ENCODE results near the gene ERMN.

The ERMN gene

DNA sequence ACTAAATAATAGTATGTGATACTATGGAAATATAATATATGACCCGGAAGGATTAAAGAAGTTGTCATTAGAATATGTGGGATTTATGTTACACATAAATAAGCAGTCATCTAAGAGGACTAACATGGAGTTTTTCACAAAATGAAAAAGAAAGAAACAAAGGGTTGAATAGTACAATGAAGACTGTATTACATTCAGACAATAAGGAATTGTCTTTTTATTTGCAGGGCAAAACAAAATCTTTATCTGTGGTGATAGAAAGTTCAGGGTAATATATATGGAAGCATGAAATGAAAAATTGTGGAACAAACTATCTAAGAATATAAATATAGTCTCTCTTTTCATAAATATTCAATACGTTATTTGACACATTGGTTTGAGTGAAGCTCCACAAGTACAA is 5.8 kb downstream of the ERMN start:
- Mint-ChIP-seq H3K9me3 (no peaks in the 10 kb centered on the region), H3K4me3 (no peak overlapping the region), H3K27me3 (ENCODE audit: low read depth) (no peaks in the 10 kb centered on the region), H3K27ac (no peak overlapping the region), H3K4me1 (ENCODE audit: low read depth) (peaks cover 5% of the 10 kb centered on the region), H3K36me3 (ENCODE audit: low read depth) (peaks cover 34% of the 10 kb centered on the region)

GRCh38 chr2:157318884-157319283 is 6.7 kb downstream of the ERMN start:
- H3K4me3 Mint-ChIP-seq = no peak overlapping the region
- H3K27ac Mint-ChIP-seq = no peak overlapping the region
- peaks cover 32% of the 10 kb centered on the region for H3K36me3 Mint-ChIP-seq (ENCODE audit: low read depth)
- no peaks in the 10 kb centered on the region for H3K27me3 Mint-ChIP-seq (ENCODE audit: low read depth)
- H3K4me1 Mint-ChIP-seq (ENCODE audit: low read depth) = peaks cover 5% of the 10 kb centered on the region
- H3K9me3 Mint-ChIP-seq = no peaks in the 10 kb centered on the region

DNA sequence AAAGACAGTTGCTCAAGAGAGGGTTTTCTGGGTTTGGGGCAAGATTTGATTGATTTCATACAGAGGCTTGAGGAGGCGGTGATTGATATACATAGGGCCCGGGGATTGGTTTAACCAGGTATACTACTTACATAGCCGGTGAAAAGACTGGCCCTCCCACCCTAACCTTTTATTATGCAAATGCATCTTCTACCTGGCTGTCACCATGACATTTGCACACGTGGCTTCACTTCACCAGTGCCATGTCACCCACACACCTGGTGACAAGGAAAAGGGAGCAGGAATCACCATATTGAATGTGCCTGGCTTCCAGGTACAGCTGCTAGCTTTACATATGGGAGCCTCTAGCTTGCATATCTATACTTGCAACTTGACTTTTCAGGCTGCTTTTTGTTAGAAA is 9.7 kb downstream of the ERMN start:
- Mint-ChIP-seq H3K9me3 (no peaks in the 10 kb centered on the region), H3K4me3 (no peak overlapping the region), H3K27ac (no peak overlapping the region), H3K36me3 (ENCODE audit: low read depth) (peaks cover 17% of the 10 kb centered on the region), H3K27me3 (ENCODE audit: low read depth) (peaks cover 3% of the 10 kb centered on the region), H3K4me1 (ENCODE audit: low read depth) (peaks cover 8% of the 10 kb centered on the region)

- H3K27ac Mint-ChIP-seq = no peak overlapping the region
- peaks cover 3% of the 10 kb centered on the region for H3K27me3 Mint-ChIP-seq (ENCODE audit: low read depth)
- H3K4me3 Mint-ChIP-seq = no peak overlapping the region
- no peaks in the 10 kb centered on the region for H3K9me3 Mint-ChIP-seq
- peaks cover 8% of the 10 kb centered on the region for H3K4me1 Mint-ChIP-seq (ENCODE audit: low read depth)
- H3K36me3 Mint-ChIP-seq (ENCODE audit: low read depth) = peaks cover 3% of the 10 kb centered on the region
Measured at GRCh38 chr2:157312866-157313486, 12.6 kb downstream of the ERMN start.

DNA sequence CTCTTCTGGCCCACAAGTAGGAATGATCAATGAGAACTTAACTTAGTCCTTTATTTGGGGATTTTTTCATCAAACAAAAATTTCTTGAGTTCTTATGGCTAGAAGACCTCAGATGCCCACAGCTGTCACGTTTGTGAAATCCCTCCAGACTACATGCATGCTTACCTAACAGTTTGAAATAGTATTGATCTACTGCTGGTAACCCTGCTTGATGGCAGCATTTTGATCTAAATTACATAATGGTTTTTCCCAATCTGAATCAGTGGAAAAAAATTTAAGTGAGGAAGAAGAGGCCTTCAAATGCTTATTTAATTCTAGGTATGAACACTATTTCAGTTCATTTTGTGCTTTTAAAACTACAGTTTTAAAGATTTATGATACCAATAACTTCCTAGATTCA is 13.9 kb downstream of the ERMN start:
- peaks cover 1% of the 10 kb centered on the region for H3K36me3 Mint-ChIP-seq (ENCODE audit: low read depth)
- peaks cover 3% of the 10 kb centered on the region for H3K27me3 Mint-ChIP-seq (ENCODE audit: low read depth)
- no peak overlapping the region for H3K4me3 Mint-ChIP-seq
- no peaks in the 10 kb centered on the region for H3K9me3 Mint-ChIP-seq
- no peak overlapping the region for H3K27ac Mint-ChIP-seq
- H3K4me1 Mint-ChIP-seq (ENCODE audit: low read depth) = peaks cover 16% of the 10 kb centered on the region

GRCh38 chr2:157309878-157310277 is 15.7 kb downstream of the ERMN start:
- Mint-ChIP-seq H3K9me3 (no peaks in the 10 kb centered on the region), H3K4me3 (no peak overlapping the region), H3K27me3 (ENCODE audit: low read depth) (peaks cover 3% of the 10 kb centered on the region), H3K27ac (no peak overlapping the region), H3K36me3 (ENCODE audit: low read depth) (peaks cover 1% of the 10 kb centered on the region), H3K4me1 (ENCODE audit: low read depth) (peaks cover 16% of the 10 kb centered on the region)

GRCh38 chr2:157307021-157307420 is 18.6 kb downstream of the ERMN start:
- no peaks in the 10 kb centered on the region for H3K9me3 Mint-ChIP-seq
- H3K27me3 Mint-ChIP-seq (ENCODE audit: low read depth) = peaks cover 3% of the 10 kb centered on the region
- H3K4me1 Mint-ChIP-seq (ENCODE audit: low read depth) = peaks cover 23% of the 10 kb centered on the region
- no peak overlapping the region for H3K4me3 Mint-ChIP-seq
- peaks cover 1% of the 10 kb centered on the region for H3K36me3 Mint-ChIP-seq (ENCODE audit: low read depth)
- H3K27ac Mint-ChIP-seq = no peak overlapping the region

- H3K4me3 Mint-ChIP-seq = no peak overlapping the region
- peaks cover 22% of the 10 kb centered on the region for H3K4me1 Mint-ChIP-seq (ENCODE audit: low read depth)
- no peaks in the 10 kb centered on the region for H3K9me3 Mint-ChIP-seq
- no peak overlapping the region for H3K27ac Mint-ChIP-seq
- H3K36me3 Mint-ChIP-seq (ENCODE audit: low read depth) = no peaks in the 10 kb centered on the region
- H3K27me3 Mint-ChIP-seq (ENCODE audit: low read depth) = peaks cover 10% of the 10 kb centered on the region
Measured at GRCh38 chr2:157305723-157306110, 19.9 kb downstream of the ERMN start.

DNA sequence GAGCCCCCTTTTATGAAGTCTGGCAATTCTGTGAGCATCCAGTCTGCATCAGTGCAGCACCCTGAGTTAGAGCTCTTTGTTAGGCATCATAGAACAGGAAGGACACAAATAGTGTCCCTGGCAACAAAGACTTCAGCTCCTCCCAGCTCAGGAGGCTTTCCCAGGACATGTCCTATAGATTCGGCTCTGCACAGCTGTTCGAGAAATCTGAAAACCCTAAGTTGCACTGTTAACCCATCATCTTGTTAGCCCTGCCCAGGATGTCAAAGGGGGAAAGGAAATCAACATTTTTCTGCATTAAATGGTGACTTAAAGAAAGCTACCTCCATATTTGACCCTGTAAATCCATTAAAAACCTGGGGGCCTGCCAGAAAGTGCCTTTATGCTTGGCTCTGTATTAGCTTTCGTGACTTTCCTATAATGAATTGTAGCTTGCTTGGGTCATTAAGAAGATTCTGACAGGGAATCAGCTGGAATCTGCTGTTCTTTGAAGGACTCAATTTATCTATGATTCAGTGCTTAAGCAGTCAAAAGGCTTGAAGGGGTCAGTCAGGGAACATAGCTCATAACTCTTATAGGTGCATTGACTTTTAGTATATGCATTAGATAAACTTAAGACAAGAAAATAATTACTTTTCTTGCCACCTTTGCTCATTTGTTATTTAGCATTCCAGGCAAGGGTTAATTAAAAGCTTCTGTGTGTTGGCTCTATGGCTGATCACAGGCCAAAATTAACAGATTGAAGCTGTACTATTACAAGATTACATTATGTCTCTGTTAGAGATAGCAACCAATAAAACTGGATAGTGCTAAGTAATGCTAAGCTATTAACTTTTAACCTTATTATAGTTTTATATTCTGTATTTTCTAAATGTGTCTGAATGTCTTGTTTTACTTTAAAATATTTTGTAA is 20.6 kb downstream of the ERMN start:
- Mint-ChIP-seq H3K9me3 (no peaks in the 10 kb centered on the region), H3K27ac (no peak overlapping the region), H3K36me3 (ENCODE audit: low read depth) (no peaks in the 10 kb centered on the region), H3K4me1 (ENCODE audit: low read depth) (peaks cover 22% of the 10 kb centered on the region), H3K4me3 (no peak overlapping the region), H3K27me3 (ENCODE audit: low read depth) (peaks cover 10% of the 10 kb centered on the region)

DNA sequence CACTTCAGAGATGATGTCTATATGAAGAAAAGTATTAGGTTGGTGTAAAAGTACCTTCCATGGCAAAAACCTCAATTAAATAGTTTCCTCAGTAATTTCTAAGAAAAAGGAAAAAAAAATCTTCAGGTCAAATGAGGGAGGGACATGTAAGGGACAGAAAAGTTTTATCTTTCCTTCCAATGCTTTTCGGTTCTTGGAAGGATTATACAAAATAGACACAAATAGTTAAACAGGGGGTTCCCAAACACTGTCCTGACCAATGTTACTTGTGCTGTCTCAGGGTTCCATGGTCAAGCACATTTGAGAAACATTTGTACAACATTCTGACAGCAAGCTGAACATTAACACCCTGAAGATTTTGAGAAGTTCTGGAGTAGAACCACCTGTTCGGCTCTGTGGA is 22.0 kb downstream of the ERMN start:
- no peak overlapping the region for H3K4me3 Mint-ChIP-seq
- no peak overlapping the region for H3K27ac Mint-ChIP-seq
- H3K36me3 Mint-ChIP-seq (ENCODE audit: low read depth) = no peaks in the 10 kb centered on the region
- peaks cover 10% of the 10 kb centered on the region for H3K27me3 Mint-ChIP-seq (ENCODE audit: low read depth)
- H3K4me1 Mint-ChIP-seq (ENCODE audit: low read depth) = peaks cover 22% of the 10 kb centered on the region
- no peaks in the 10 kb centered on the region for H3K9me3 Mint-ChIP-seq

GRCh38 chr2:157302492-157303099 is 23.0 kb downstream of the ERMN start:
- Mint-ChIP-seq H3K4me1 (ENCODE audit: low read depth) (peaks cover 22% of the 10 kb centered on the region), H3K9me3 (no peaks in the 10 kb centered on the region), H3K27ac (no peak overlapping the region), H3K4me3 (no peak overlapping the region), H3K36me3 (ENCODE audit: low read depth) (no peaks in the 10 kb centered on the region), H3K27me3 (ENCODE audit: low read depth) (peaks cover 12% of the 10 kb centered on the region)

DNA sequence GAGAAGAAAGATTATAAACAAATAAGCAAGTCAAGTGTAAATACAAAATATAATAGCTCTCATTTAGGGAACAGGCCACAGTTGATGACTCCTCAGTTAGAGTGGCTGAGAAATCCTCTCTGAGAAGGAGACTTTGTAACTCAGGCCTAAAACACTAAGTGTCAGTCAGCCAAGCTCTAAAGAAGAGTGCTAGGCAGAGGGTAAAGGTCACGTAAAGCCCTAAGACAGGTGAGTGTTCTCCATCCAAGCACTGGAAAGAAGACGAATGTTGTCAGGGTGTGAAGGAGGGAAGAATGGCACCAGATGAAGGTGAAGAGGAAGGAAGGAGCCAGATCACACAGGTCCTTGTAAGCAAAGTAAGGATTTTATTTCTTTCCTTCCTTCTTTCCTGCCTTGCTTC is 24.3 kb downstream of the ERMN start:
- Mint-ChIP-seq H3K9me3 (no peaks in the 10 kb centered on the region), H3K4me3 (no peak overlapping the region), H3K36me3 (ENCODE audit: low read depth) (no peaks in the 10 kb centered on the region), H3K27ac (no peak overlapping the region), H3K27me3 (ENCODE audit: low read depth) (peaks cover 15% of the 10 kb centered on the region), H3K4me1 (ENCODE audit: low read depth) (peaks cover 12% of the 10 kb centered on the region)

- Mint-ChIP-seq H3K27ac (no peak overlapping the region), H3K36me3 (ENCODE audit: low read depth) (no peaks in the 10 kb centered on the region), H3K27me3 (ENCODE audit: low read depth) (peaks cover 15% of the 10 kb centered on the region), H3K4me1 (ENCODE audit: low read depth) (peaks cover 8% of the 10 kb centered on the region), H3K9me3 (no peaks in the 10 kb centered on the region), H3K4me3 (no peak overlapping the region)
Measured at GRCh38 chr2:157296958-157297357, 28.7 kb downstream of the ERMN start.

- Mint-ChIP-seq H3K27ac (no peak overlapping the region), H3K4me1 (ENCODE audit: low read depth) (peaks cover 6% of the 10 kb centered on the region), H3K9me3 (no peaks in the 10 kb centered on the region), H3K27me3 (ENCODE audit: low read depth) (peaks cover 13% of the 10 kb centered on the region), H3K36me3 (ENCODE audit: low read depth) (no peaks in the 10 kb centered on the region), H3K4me3 (no peak overlapping the region)
Measured at GRCh38 chr2:157296490-157296889, 29.1 kb downstream of the ERMN start.

DNA sequence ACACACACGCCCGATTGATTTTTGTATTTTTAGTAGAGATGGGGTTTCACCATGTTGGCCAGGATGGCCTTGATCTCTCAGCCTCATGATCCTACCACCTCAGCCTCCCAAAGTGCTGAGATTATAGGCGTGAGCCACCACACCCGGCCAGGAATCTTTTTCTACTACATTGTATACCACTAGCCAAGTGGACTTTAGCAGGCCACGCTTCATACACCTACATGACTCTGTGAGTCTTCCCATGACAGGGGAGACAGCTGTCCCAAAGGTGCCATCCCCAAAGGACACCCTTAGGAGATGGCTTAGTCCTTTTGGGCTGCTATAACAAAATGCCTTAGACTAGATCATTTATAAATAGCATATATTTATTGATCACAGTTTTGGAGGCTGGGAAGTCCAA is 32.8 kb downstream of the ERMN start:
- Mint-ChIP-seq H3K36me3 (ENCODE audit: low read depth) (no peaks in the 10 kb centered on the region), H3K4me1 (ENCODE audit: low read depth) (peaks cover 4% of the 10 kb centered on the region), H3K27ac (no peak overlapping the region), H3K4me3 (no peak overlapping the region), H3K9me3 (no peaks in the 10 kb centered on the region), H3K27me3 (ENCODE audit: low read depth) (peaks cover 11% of the 10 kb centered on the region)

Measured in T-helper 1 cell treated with Interleukin-12 subunit alpha and Interleukin-12 subunit beta and Interleukin-4 antibody, amounts not matched to agents 30 μg/mL and 1 μg/mL, for 36 hours (primary cell).